ENCODE measurements around the gene CEACAM19. TPM values are rescaled to one million over a fixed set of nuclear protein-coding genes. Genes with fewer than 3 reads are reported as not detected.

CEACAM19 gene
- total and polyA plus RNA-seq, 2 of the 8 experiments (the other 6 are each of a cell fraction or from before 2014, with no cell fraction given), result 3.1 to 3.4 TPM

GRCh38 chr19:44658069-44658733 is 13.1 kb upstream of the CEACAM19 start:
- no peaks in the 10 kb centered on the region for H3K23me2 ChIP-seq (ENCODE audit: low read depth, low read length)
- H4K91ac ChIP-seq (replicated peaks; ENCODE audit: insufficient read length, low read length), result no peak overlapping the region
- H2BK12ac ChIP-seq (ENCODE audit: low read depth, low read length), result no peak overlapping the region
- no peak for DNase-seq (ENCODE audit: low read depth in 1 of 2, low spot score in 2 of 2)
- H3K4me2 ChIP-seq (ENCODE audit: insufficient read depth in 1 of 2, low read depth in 2 of 2, low read length in 2 of 2), result no peak overlapping the region
- WGBS, 2 experiments (ENCODE audit: extremely low coverage in 1 of 2, insufficient coverage in 1 of 2, insufficient read length in 1 of 2, insufficient replicate concordance in 2 of 2, low coverage in 1 of 2, low lambda C conversion rate in 2 of 2, missing lambda C conversion rate in 1 of 2), result 94% methylated on average over 3 of the region's 3 CpGs; no CpG with 5 or more reads in 1 of the 2 experiments
- H2BK5ac ChIP-seq (ENCODE audit: low read depth, low read length), result no peak overlapping the region
- no peak overlapping the region for H3K56ac ChIP-seq (replicated peaks; ENCODE audit: insufficient read length, low read depth, low read length)
- no peak overlapping the region for H2BK20ac ChIP-seq (ENCODE audit: low read length)
- H3K9ac ChIP-seq (replicated peaks in 1 of 4; ENCODE audit: extremely low read depth in 1 of 4, low read depth in 3 of 4, low read length in 3 of 4), result no peak overlapping the region
- H3K4me1 ChIP-seq (replicated peaks in 1 of 4; ENCODE audit: control insufficient read depth in 3 of 4, insufficient read depth in 4 of 4, low read length in 3 of 4), result peaks cover 0 to 2% (median 0%) of the 10 kb centered on the region in 4 experiments; a peak in 2 of 7 replicates
- no peak overlapping the region for H2AFZ ChIP-seq (ENCODE audit: low read length)
- no peak overlapping the region for H2AK5ac ChIP-seq (ENCODE audit: low read depth, low read length)
- H2BK15ac ChIP-seq (ENCODE audit: low read length), result no peak overlapping the region
- no peak overlapping the region for H3K27ac ChIP-seq (ENCODE audit: low read depth, low read length)
- H3K23ac ChIP-seq (ENCODE audit: insufficient read length), result no peak overlapping the region
- peaks cover 12 to 31% (median 21%) of the 10 kb centered on the region in 4 experiments; a peak in 7 of 8 replicates for H3K36me3 ChIP-seq (ENCODE audit: control insufficient read depth in 2 of 4, insufficient read depth in 4 of 4, low read length in 3 of 4)
- H3K18ac ChIP-seq (ENCODE audit: extremely low read depth, low read length), result no peak overlapping the region
- H3K79me2 ChIP-seq (ENCODE audit: control insufficient read depth in 1 of 2, insufficient read depth in 2 of 2, low read length in 2 of 2), result no peaks in the 10 kb centered on the region
- H3K9me3 ChIP-seq (ENCODE audit: insufficient read depth in 2 of 2, low read depth in 1 of 2, low read length in 1 of 2), result no peaks in the 10 kb centered on the region
- no peaks in the 10 kb centered on the region for H3K27me3 ChIP-seq (replicated peaks in 1 of 4; ENCODE audit: control insufficient read depth in 3 of 4, extremely low read depth in 1 of 4, insufficient read depth in 3 of 4, low read length in 3 of 4)
- ChIA-PET CTCF (ENCODE audit: partially characterized antibody) (interaction anchor here (0.9 to 13.3 kb wide), 15 partner anchors 9 to 106 kb away, joined by 3 to 126 read pairs (median 9); partner anchors contain the start of genes IGSF23 and PVR), POLR2A (ENCODE audit: partially characterized antibody) (interaction anchor here (0.8 to 1.9 kb wide), 3 partner anchors 8 to 81 kb away, joined by 3 to 8 read pairs (median 4); no protein-coding TSS in a partner anchor)
- peaks cover 0 to 2% of the 10 kb centered on the region in 2 experiments for H4K20me1 ChIP-seq (replicated peaks in 1 of 2; ENCODE audit: control insufficient read depth in 1 of 2, insufficient read depth in 2 of 2, low read length in 2 of 2)
- no peak overlapping the region for H3K4me3 ChIP-seq (ENCODE audit: extremely low read depth in 1 of 4, insufficient read depth in 2 of 4, low read depth in 3 of 4, low read length in 4 of 4)
- H3K4ac ChIP-seq (replicated peaks; ENCODE audit: insufficient read length, low read depth, low read length), result no peak overlapping the region
- no peak overlapping the region for H3K14ac ChIP-seq (ENCODE audit: insufficient read length)
- H3K79me1 ChIP-seq (ENCODE audit: low read depth, low read length), result no peaks in the 10 kb centered on the region
- no peak overlapping the region for H2BK120ac ChIP-seq (replicated peaks; ENCODE audit: low read depth, low read length)
- no peak overlapping the region for H4K5ac ChIP-seq (ENCODE audit: insufficient read length, low read depth, low read length)
- H4K8ac ChIP-seq (ENCODE audit: extremely low read depth, insufficient read depth, low read length), result no peak overlapping the region; the same call in 1 of the 2 replicates
- no peak for FAIRE-seq
- TF ChIP-seq EP300 (IDR thresholded peaks at IDR 0.05; ENCODE audit: borderline replicate concordance in 1 of 2, low read depth in 2 of 2, low read length in 2 of 2), result no peak
- TF ChIP-seq GABPA (IDR thresholded peaks at IDR 0.05; ENCODE audit: borderline replicate concordance, insufficient read depth, low read length), result no peak
- TF ChIP-seq POU5F1 (IDR thresholded peaks at IDR 0.05; ENCODE audit: low read depth, low read length), result no peak
- no peak for TF ChIP-seq TAF1 (IDR thresholded peaks at IDR 0.05; ENCODE audit: low read depth, low read length)
